Amygdala (tissue), 56 donors: ENCODE measurements around the gene CLEC17A.
"Not testable (repeated sequence)": the region's sequence is repeated elsewhere in the genome, so short reads cannot be mapped to it uniquely, and the experiment has no call there.

Experiments
- DNase-seq, 56 donors: peaks; one replicate each; lab custom pipeline; 2025; lab: John Stamatoyannopoulos, UW

The CLEC17A gene

DNA sequence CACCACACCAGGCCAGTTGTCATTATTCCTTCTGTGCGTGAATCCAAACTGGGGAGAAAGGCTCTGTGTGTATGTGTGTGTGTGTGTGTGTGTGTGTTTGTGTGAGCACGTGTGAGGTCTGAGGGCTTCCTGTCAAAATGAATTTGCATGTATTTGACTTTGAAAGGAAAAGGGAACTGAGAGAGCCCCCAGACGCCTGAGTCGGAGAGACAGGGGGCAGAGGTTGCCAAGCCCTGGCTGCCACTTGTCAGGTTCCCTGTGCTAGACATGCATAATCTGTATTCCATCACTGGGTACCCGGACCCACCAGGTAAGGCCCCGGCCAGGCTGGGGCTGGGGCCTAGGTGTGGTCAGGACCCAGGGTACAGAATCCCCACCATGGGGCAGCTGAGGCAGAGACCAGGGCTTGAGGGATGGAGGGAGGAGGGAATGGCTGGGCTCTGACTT is at the start of gene CLEC17A:
TSS of gene CLEC17A (plus strand) at position 191 of the 447 bp plus-strand sequence. CDS start at position 268, 77 bp downstream.
- no peak for DNase-seq

GRCh38 chr19:14533450-14533849 is 49.4 kb upstream of the CLEC17A start:
- DNase-seq: no peak

DNA sequence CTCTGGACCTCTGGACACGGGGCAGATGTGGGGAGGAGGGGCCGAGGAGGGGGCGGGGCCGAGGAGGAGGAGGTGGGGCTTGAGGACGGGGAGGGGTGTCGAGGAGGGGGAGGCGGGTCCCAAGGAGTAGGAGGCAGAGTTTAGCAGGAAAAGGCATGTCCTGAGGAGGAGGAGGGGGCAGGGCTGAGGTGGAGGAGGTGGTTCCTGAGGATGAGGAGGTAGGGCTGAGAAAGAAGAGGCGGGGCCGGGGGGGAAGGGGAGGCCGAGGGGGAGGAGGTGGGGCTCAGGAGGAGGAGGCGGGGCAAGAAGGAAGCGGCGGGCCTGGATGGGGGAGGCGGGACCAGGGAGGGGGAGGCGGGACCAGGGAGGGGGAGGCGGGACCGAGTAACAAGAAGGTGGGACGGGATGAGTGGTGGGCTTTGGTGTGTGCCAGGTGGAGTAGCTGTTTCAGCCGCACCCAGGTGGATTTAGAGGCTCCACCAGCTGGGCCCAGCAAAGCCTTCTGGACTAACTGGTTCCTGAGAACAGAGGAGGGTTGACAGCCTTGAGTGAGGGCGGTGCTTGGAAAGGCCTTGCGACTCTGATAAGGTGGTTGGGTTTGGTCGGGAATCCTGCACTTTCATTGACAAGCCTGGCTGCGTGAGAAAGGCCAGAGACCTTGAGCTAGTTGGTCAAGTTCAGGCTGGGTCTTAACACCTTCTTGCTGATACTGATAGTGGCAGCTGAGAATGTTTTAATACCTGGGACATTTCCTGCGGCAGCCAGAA is 45.8 kb upstream of the CLEC17A start:
- peak in 4 of 56 donors; percentile 18 to 55 (median 24) for DNase-seq

GRCh38 chr19:14540741-14541525 is 42.0 kb upstream of the CLEC17A start:
- no peak for DNase-seq

DNA sequence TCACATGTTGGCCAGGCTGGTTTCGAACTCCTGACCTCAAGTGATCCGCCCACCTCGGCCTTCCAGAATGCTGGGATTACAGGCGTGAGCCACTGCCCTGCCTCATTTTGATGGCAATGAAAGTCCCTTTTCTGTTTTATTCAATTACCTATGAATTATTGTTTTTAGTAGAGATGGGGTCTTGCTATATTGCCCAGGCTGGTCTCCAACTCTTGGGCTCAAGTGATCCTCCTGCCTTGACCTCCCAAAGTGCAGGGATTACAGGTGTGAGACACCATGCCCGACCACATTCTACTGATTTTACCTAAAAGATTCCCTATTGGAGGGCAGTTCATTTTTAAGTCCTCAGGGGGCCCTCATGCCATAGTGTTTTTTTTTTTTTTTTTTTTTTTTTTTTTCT is 40.9 kb upstream of the CLEC17A start:
- DNase-seq: not testable (repeated sequence)

- DNase-seq: peak in 26 of 56 donors; percentile 20 to 86 (median 44)
Measured at GRCh38 chr19:14542711-14543328, 40.1 kb upstream of the CLEC17A start.

DNA sequence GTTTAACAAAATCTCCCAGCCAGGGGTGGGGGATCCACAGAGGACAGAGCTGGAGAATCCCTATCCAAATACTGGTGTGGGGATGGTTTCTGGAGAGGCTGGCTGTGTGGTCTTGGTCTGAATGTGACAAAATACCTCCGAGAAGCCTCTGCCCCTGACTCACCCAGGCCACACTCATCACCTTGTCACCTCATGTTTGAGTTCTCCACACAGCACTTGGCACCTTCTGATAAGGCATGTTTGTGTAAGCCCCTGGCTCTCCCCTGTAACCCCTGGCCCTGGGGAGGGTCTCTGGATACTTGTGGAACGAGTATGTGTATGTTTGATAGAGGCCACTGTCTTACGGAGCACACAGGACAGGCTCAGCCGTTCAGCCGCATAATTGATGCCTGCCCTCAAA is 38.8 kb upstream of the CLEC17A start:
- peak in 1 of 56 donors; percentile 18 for DNase-seq

GRCh38 chr19:14544977-14545715 is 37.7 kb upstream of the CLEC17A start:
- DNase-seq: peak in 55 of 56 donors; percentile 53 to 98 (median 89)

- DNase-seq: no peak
Measured at GRCh38 chr19:14545716-14546082, 37.2 kb upstream of the CLEC17A start.

DNA sequence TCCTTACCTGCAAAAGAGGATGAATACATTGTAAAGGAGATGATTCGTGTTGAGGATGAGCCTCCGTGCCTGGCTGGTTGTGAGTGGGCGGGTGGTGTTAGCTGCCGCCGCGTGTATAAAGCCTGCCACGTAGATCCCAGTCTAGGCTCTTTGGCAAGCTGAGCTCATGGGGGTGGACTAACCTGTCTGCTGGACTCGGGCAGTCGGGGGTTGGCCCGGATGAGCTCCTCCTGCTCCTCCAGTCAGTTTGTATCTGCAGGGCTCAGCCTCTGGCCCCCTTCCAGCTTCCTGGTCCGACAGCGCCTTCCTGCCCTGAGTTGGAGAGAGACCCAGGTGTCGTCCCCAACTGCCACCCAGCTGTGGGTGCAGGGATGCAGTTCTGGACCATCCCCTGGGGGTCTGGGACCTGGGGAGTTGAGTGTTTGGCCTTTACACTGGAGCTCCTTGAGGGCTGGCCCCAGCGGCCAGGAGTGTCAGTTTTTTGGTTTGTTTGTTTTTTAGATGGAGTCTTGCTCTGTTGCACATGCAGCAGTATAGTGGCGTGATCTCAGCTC is 32.6 kb upstream of the CLEC17A start:
- peak in 2 of 56 donors; percentile 4 to 24 for DNase-seq

DNA sequence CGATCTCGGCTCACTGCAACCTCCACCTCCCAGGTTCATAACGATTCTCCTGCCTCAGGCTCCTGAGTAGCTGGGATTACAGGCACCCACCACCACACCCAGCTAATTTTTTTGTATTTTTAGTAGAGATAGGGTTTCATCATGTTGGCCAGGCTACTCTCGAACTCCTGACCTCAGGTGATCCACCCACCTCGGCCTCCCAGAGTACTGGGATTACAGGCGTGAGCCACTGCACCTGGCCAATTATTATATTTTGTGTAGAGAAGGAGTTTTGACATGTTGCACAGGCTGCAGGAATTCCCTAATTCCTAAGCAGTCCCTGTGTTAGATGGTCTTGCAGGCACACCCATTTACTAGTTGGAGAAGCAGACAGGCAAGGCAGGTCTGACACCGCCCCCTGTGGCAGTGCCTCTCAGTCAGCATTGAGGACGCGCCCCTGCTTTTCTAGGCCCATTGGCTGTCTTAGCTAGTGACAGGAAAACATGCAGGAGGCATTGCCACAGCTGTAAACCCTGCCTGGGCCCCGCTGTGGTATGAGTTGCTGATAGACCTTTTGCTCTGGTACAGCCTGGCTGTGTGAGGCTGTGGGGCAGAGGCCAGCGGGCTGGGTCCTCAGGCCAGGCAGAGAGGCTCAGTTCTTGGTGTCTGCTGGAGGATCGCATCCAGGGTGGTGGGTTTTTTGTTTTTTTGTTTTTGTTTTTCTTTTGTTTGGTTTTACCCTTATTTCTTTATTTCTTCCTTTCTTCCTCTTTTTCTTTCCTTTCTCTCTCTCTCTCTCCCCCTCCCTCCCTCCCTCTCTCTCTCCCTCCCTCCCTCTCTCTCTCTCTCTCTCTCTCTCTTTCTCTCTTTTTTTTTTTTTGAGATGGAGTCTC is 31.5 kb upstream of the CLEC17A start:
- peak in 18 of 56 donors; percentile 15 to 53 (median 30) for DNase-seq

- DNase-seq: not testable (repeated sequence)
Measured at GRCh38 chr19:14552006-14552360, 30.9 kb upstream of the CLEC17A start.

DNA sequence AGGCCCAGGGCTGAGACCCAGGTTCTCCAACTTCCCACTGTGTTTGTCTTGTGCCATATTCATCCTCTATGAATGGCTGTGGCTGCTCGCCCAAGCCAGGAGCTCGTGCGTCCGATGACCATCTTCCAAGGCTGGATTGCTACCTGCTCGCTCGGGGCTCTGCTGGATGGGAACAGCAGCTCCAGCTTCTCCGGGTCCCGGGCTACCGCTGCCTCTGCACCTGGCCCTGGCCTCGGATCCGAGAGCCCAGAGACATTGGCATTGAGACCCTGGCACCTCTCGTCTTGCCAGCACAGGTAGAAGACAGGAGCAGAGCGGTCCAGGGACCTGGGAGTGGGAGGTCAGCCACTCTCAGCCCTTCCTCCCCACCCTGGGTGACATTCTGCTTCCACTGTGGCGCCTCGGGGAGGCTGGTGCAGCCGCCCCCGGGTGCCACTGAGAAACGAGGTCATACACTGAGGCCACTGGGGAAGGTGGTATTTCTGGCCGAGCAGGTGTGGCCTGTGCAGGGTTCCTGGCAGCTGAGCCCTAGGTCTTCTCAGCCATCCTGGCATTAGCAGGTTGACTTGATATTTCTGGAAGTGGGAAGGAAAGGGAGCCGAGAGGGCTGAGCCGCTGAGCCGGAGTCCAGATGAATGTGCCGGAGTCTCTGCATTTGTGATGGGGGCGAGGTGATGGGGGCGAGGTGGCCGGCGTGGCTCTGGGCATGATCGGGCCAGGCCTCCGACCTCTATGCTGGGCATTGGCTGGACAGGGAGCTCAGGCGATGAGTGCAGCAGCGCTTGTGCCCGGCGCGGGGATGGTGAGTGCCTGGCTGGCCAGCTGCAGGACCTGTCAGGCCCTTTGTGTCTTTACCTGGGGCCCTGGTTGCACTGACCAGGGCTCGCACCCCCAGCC is 29.6 kb upstream of the CLEC17A start:
- DNase-seq: no peak

DNA sequence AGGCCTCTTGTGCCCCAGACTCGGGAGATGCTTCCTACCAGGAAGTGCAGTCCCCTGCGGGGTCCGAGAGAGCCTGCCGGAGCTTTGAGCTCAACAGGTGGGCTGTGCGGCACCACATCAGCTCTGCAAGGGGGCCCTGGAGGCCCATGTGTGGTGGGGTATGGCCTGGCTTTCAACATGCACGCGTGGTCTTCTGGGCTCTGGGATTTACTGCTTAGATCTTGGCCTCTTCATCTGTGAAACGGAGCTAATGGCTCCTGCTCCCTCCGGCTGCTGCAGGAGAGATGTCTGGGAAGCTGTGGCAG is 29.0 kb upstream of the CLEC17A start:
- DNase-seq: no peak

DNA sequence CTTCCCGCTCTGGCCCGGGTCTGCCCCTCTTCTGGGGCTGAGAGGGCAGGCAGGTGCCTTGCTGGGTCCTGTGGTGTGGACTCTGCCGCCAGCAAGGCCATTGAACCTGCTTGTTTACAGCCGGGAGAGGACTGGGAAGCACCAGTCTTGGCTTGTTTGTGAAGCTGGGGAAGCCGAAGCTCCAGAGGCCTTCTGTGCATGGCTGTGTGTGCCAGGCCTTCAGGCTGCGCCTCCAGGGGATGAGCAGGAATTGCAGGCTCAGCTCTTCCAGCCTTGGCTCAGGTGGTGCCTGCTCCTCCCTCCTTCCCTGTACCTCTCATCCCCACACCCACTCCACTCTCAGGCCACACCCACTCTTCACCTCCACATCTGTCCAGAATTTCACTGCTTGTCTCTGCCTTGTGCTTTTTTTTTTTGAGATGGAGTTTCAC is 28.5 kb upstream of the CLEC17A start:
- peak in 19 of 56 donors; percentile 13 to 60 (median 28) for DNase-seq

- DNase-seq: peak in 1 of 56 donors; percentile 53
Measured at GRCh38 chr19:14555918-14556661, 26.8 kb upstream of the CLEC17A start.

GRCh38 chr19:14556662-14557188 is 26.2 kb upstream of the CLEC17A start:
- DNase-seq: peak in 53 of 56 donors; percentile 32 to 88 (median 68)
